Stomach (tissue), 9 donors: Measurements from ENCODE around the gene TSPAN17. TPM values are rescaled to one million over a fixed set of nuclear protein-coding genes. Genes with fewer than 3 reads are reported as not detected.

ENCODE experiments used
- DNase-seq, 2 donors: peaks; one replicate each; pipeline versions ENCODE4 v3.0.0 to v3.0.0-alpha.2; 2013 to 2019
- H3K27ac ChIP-seq, 5 donors: fragments of 200-600 bp in 4 of 5; sonication (generic) in 4 of 5; one replicate each; pipeline ENCODE4 v1.5.1; 2013 to 2019; ENCODE audit warnings: mild to moderate bottlenecking in 1 of 5, moderate library complexity in 1 of 5
- H3K27me3 ChIP-seq, 3 donors: fragments of 200-600 bp; sonication (generic); one replicate each; pipeline ENCODE4 v1.5.1; 2017 to 2019; ENCODE audit warnings: mixed run types in 1 of 3
- H3K36me3 ChIP-seq, 4 donors: fragments of 200-600 bp; sonication (generic); 1 replicate in 3 of 4; 2 replicates in 1 of 4; pipeline ENCODE4 v1.5.1; 2016 to 2019
- H3K4me1 ChIP-seq, 4 donors: fragments of 200-600 bp; sonication (generic); one replicate each; pipeline ENCODE4 v1.5.1; 2016 to 2019
- H3K4me3 ChIP-seq, 4 donors: fragments of 200-600 bp; sonication (generic) in 3 of 4; one replicate each; pipeline ENCODE4 v1.5.1; 2016 to 2019; ENCODE audit warnings: mild to moderate bottlenecking in 1 of 4
- H3K9me3 ChIP-seq, 4 donors: fragments of 200-600 bp; sonication (generic); one replicate each; pipeline ENCODE4 v1.5.1; 2016 to 2019
- EP300 ChIP-seq: sonication (generic); formaldehyde crosslinking; IDR thresholded peaks from one replicate; pipeline ENCODE4 v1.6.1; 2017; ENCODE audit warnings: antibody characterized with exemption
- POLR2A ChIP-seq, 4 donors: fragments of 450-650 bp; IDR thresholded peaks; one replicate each; pipeline ENCODE4 v1.6.1; 2016; ENCODE audit warnings: antibody characterized with exemption in 4 of 4, control low read depth in 2 of 4, mild to moderate bottlenecking in 1 of 4, moderate library complexity in 1 of 4
- POLR2AphosphoS5 ChIP-seq, 3 donors: sonication (generic); formaldehyde crosslinking; IDR thresholded peaks; one replicate each; pipeline ENCODE4 v1.6.1; 2016; ENCODE audit warnings: antibody characterized with exemption in 3 of 3
- WGBS, 5 donors: extraction: QIAGEN DNeasy Blood & Tissue Kit in 3 of 5; methylation state at CpG; one replicate each; pipeline versions ENCODE4 v1.1.5 to v1.1.7; 2013 to 2018; 5-methylcytosine and 5-hydroxymethylcytosine counted together
- intact Hi-C: fragments of 100-400 bp; cut with DNase I; formaldehyde crosslinking; loops from one replicate; pipeline ENCODE4 v1.15.1; 2023; ENCODE audit warnings: low total_unique reads
- polyA plus RNA-seq, 3 donors: library from polyadenylated mRNA; stranded (reverse); fragments of 200-250 nt; gene quantifications; one replicate each; pipeline ENCODE4 v1.2.3, GENCODE V29; 2013
- total RNA-seq, 5 donors: library from RNA; depleted of rRNA; stranded (reverse); fragments of >200 nt; gene quantifications; one replicate each; pipeline versions ENCODE4 v1.1.0 to v1.2.3, GENCODE V29; 2014 to 2016
- TF ChIP-seq, protein P1 (sequence below), 7 experiments: fragments of 450-650 bp in 4 of 7; fragments of 200-600 bp in 3 of 7; sonication (generic) in 3 of 7; IDR thresholded peaks; one replicate each; pipeline ENCODE4 v1.5.1; 2016 to 2019; ENCODE audit warnings: antibody characterized with exemption in 7 of 7, control low read depth in 2 of 7, mild to moderate bottlenecking in 1 of 7
- donor health status: healthy with polysubstance abuse.
- donor health status: Bipolar disorder and iron deficiency.
- donor health status: healthy.

TSPAN17 gene
- total and polyA plus RNA-seq, 8 donors = 2.3 to 79.9 (median 21.7) TPM

GRCh38 chr5:176664479-176664878 is 17.2 kb downstream of the TSPAN17 start:
- no peak for DNase-seq
- Histone ChIP-seq H3K9me3 (no peaks in the 10 kb centered on the region), H3K4me3 (no peak overlapping the region), H3K36me3 (no peaks in the 10 kb centered on the region), H3K27ac (no peak overlapping the region), H3K4me1 (peaks cover 0 to 13% (median 8%) of the 10 kb centered on the region in 4 donors), H3K27me3 (peaks cover 0 to 67% (median 17%) of the 10 kb centered on the region in 3 donors)
- WGBS, 5 donors = 27 to 40% (median 32%) methylated on average over 5 to 6 of the region's 6 CpGs
- TF ChIP-seq, protein P1, sequence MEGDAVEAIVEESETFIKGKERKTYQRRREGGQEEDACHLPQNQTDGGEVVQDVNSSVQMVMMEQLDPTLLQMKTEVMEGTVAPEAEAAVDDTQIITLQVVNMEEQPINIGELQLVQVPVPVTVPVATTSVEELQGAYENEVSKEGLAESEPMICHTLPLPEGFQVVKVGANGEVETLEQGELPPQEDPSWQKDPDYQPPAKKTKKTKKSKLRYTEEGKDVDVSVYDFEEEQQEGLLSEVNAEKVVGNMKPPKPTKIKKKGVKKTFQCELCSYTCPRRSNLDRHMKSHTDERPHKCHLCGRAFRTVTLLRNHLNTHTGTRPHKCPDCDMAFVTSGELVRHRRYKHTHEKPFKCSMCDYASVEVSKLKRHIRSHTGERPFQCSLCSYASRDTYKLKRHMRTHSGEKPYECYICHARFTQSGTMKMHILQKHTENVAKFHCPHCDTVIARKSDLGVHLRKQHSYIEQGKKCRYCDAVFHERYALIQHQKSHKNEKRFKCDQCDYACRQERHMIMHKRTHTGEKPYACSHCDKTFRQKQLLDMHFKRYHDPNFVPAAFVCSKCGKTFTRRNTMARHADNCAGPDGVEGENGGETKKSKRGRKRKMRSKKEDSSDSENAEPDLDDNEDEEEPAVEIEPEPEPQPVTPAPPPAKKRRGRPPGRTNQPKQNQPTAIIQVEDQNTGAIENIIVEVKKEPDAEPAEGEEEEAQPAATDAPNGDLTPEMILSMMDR (IDR thresholded peaks at IDR 0.05) = no peak
- TF ChIP-seq POLR2AphosphoS5 (IDR thresholded peaks at IDR 0.05) = no peak
- TF ChIP-seq EP300 = no peak
- TF ChIP-seq POLR2A (IDR thresholded peaks at IDR 0.05) = no peak
- intact Hi-C loops = no loop called here

DNA sequence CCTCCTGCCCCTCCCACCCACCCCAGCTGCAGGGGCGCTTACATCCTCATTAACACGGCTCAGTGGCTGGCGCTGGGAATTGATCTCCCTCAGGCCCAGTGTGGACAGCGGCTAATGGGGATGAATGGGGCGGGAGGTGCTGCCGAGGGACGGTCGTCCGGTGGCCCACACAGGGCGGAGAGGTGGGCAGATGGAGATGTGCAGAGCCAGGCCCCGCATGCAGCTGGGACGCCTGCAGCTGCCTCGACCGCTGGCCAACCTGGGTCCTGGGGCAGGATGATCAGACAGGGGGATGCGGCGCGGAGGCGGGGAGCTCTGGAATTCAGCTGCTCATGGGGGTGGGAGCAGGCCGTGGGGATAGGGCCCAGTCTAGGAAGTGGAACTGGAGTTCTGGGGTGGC is 17.6 kb downstream of the TSPAN17 start:
- 21 to 31% (median 29%) methylated on average over 6 to 19 of the region's 19 CpGs for WGBS, 5 donors
- TF ChIP-seq, protein P1 (IDR thresholded peaks at IDR 0.05) = no peak
- no peak for TF ChIP-seq POLR2AphosphoS5 (IDR thresholded peaks at IDR 0.05)
- no peak for TF ChIP-seq EP300
- no peak for TF ChIP-seq POLR2A (IDR thresholded peaks at IDR 0.05)
- no peak overlapping the region for H3K27ac ChIP-seq
- no peak for DNase-seq
- H3K36me3 ChIP-seq = no peaks in the 10 kb centered on the region
- no peak overlapping the region for H3K4me3 ChIP-seq
- H3K27me3 ChIP-seq = peaks cover 0 to 71% (median 20%) of the 10 kb centered on the region in 3 donors
- intact Hi-C loops = no loop called here
- H3K9me3 ChIP-seq = no peaks in the 10 kb centered on the region
- peaks cover 0 to 12% (median 8%) of the 10 kb centered on the region in 4 donors for H3K4me1 ChIP-seq

- no peak overlapping the region for H3K4me3 ChIP-seq
- intact Hi-C loops = no loop called here
- H3K27ac ChIP-seq = no peak overlapping the region
- H3K4me1 ChIP-seq = peaks cover 0 to 10% (median 7%) of the 10 kb centered on the region in 4 donors
- no peaks in the 10 kb centered on the region for H3K9me3 ChIP-seq
- TF ChIP-seq EP300 (no peak), POLR2AphosphoS5 (IDR thresholded peaks at IDR 0.05) (no peak), POLR2A (IDR thresholded peaks at IDR 0.05) (no peak)
- TF ChIP-seq, protein P1 (IDR thresholded peaks at IDR 0.05) = no peak
- H3K36me3 ChIP-seq = no peaks in the 10 kb centered on the region
- WGBS, 5 donors = 80 to 91% (median 82%) methylated on average over 6 of the region's 6 CpGs
- H3K27me3 ChIP-seq = peaks cover 0 to 78% (median 26%) of the 10 kb centered on the region in 3 donors
- DNase-seq = no peak
Measured at GRCh38 chr5:176665517-176665916, 18.2 kb downstream of the TSPAN17 start.

DNA sequence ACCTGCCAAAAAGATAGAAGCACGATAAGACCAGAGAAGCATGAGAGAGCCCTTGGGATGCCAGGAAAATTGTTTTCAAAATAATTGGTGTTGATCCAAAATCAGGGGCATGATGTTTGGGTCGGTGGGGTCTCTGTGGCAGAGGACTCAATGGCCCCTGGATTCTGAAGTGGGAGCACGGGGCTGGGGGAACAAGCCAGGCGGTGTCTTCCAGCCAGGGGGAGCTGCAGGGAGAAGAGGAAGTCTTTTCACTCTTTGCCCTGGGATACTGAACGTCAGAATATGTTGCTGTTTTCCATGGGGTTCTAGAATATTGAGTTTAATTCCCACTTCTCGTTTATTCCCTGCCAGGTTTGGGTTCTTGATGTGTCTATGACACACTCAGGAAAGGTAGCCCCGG is 20.4 kb downstream of the TSPAN17 start:
- intact Hi-C loops = no loop called here
- Histone ChIP-seq H3K9me3 (no peaks in the 10 kb centered on the region), H3K4me3 (no peak overlapping the region), H3K27ac (no peak overlapping the region), H3K4me1 (no peaks in the 10 kb centered on the region), H3K27me3 (peaks cover 0 to 82% (median 40%) of the 10 kb centered on the region in 3 donors), H3K36me3 (no peaks in the 10 kb centered on the region)
- TF ChIP-seq POLR2AphosphoS5 (IDR thresholded peaks at IDR 0.05) = no peak
- TF ChIP-seq, protein P1 (IDR thresholded peaks at IDR 0.05) = no peak
- no peak for TF ChIP-seq EP300
- TF ChIP-seq POLR2A (IDR thresholded peaks at IDR 0.05) = no peak
- WGBS, 5 donors = 62 to 72% (median 67%) methylated on average over 7 of the region's 7 CpGs
- no peak for DNase-seq
